ENCODE measurements around the gene CST6.
A peak's percentile ranks its signal among the peaks of the same experiment; 100 is the strongest.
"Not testable (repeated sequence)": the region's sequence is repeated elsewhere in the genome, so short reads cannot be mapped to it uniquely, and the experiment has no call there.

Gene CST6

GRCh38 chr11:65997286-65997685 lies 14.5 kb upstream of the CST6 start:
- Histone ChIP-seq H3K36me3 (ENCODE audit: insufficient read depth, low read length) (peaks cover 38% of the 10 kb centered on the region), H3K4me2 (ENCODE audit: low read length) (no peak overlapping the region), H3K9me3 (replicated peaks; ENCODE audit: low read length) (no peaks in the 10 kb centered on the region), H3K9ac (ENCODE audit: low read depth, low read length) (no peak overlapping the region), H3K27me3 (ENCODE audit: control insufficient read depth, insufficient read depth, low read length) (no peaks in the 10 kb centered on the region), H3K4me1 (ENCODE audit: control insufficient read depth, insufficient read depth, low read length) (peaks cover 6% of the 10 kb centered on the region), H3K4me3 (ENCODE audit: low read length) (no peak overlapping the region)

GRCh38 chr11:66001942-66002647 lies 9.7 kb upstream of the CST6 start, which contains the start of the genes BANF1 and EIF1AD:
TSS of gene BANF1 (plus strand) at chr11:66002503. CDS start at chr11:66003251, 748 bp downstream.
TSS of gene EIF1AD (minus strand) at chr11:66002157. CDS start at chr11:66000389, 1,768 bp downstream.
- Histone ChIP-seq H3K4me2 (ENCODE audit: low read length) (peak within 1 kb of the TSS; percentile 91), H3K4me1 (ENCODE audit: control insufficient read depth, insufficient read depth, low read length) (peaks cover 10% of the 10 kb centered on the region), H3K9me3 (replicated peaks; ENCODE audit: low read length) (no peaks in the 10 kb centered on the region), H3K4me3 (ENCODE audit: low read length) (peak within 1 kb of the TSS; percentile 85), H3K9ac (ENCODE audit: low read depth, low read length) (peak within 1 kb of the TSS; percentile 91), H3K27me3 (ENCODE audit: control insufficient read depth, insufficient read depth, low read length) (no peaks in the 10 kb centered on the region), H3K36me3 (ENCODE audit: insufficient read depth, low read length) (peaks cover 51% of the 10 kb centered on the region)

GRCh38 chr11:66002648-66003225 lies 9.1 kb upstream of the CST6 start:
- Histone ChIP-seq H3K4me3 (ENCODE audit: low read length) (peak overlapping the region; percentile 85), H3K9ac (ENCODE audit: low read depth, low read length) (peak overlapping the region; percentile 91), H3K4me2 (ENCODE audit: low read length) (peak overlapping the region; percentile 91), H3K36me3 (ENCODE audit: insufficient read depth, low read length) (peaks cover 45% of the 10 kb centered on the region), H3K9me3 (replicated peaks; ENCODE audit: low read length) (no peaks in the 10 kb centered on the region), H3K27me3 (ENCODE audit: control insufficient read depth, insufficient read depth, low read length) (no peaks in the 10 kb centered on the region), H3K4me1 (ENCODE audit: control insufficient read depth, insufficient read depth, low read length) (peaks cover 10% of the 10 kb centered on the region)

GRCh38 chr11:66003291-66003690 lies 8.5 kb upstream of the CST6 start:
- H3K9ac ChIP-seq (ENCODE audit: low read depth, low read length): peak overlapping the region; percentile 91
- peaks cover 39% of the 10 kb centered on the region for H3K36me3 ChIP-seq (ENCODE audit: insufficient read depth, low read length)
- peak overlapping the region; percentile 85 for H3K4me3 ChIP-seq (ENCODE audit: low read length)
- no peaks in the 10 kb centered on the region for H3K27me3 ChIP-seq (ENCODE audit: control insufficient read depth, insufficient read depth, low read length)
- H3K4me2 ChIP-seq (ENCODE audit: low read length): peak overlapping the region; percentile 91
- no peaks in the 10 kb centered on the region for H3K9me3 ChIP-seq (replicated peaks; ENCODE audit: low read length)
- H3K4me1 ChIP-seq (ENCODE audit: control insufficient read depth, insufficient read depth, low read length): peaks cover 12% of the 10 kb centered on the region

- Histone ChIP-seq H3K9me3 (replicated peaks; ENCODE audit: low read length) (no peaks in the 10 kb centered on the region), H3K4me2 (ENCODE audit: low read length) (no peak overlapping the region), H3K4me3 (ENCODE audit: low read length) (no peak overlapping the region), H3K27me3 (ENCODE audit: control insufficient read depth, insufficient read depth, low read length) (no peaks in the 10 kb centered on the region), H3K9ac (ENCODE audit: low read depth, low read length) (no peak overlapping the region), H3K36me3 (ENCODE audit: insufficient read depth, low read length) (peaks cover 30% of the 10 kb centered on the region), H3K4me1 (ENCODE audit: control insufficient read depth, insufficient read depth, low read length) (peaks cover 20% of the 10 kb centered on the region)
Observed at GRCh38 chr11:66004186-66004585, 7.6 kb upstream of the CST6 start.

- Histone ChIP-seq H3K4me3 (ENCODE audit: low read length) (no peak overlapping the region), H3K27me3 (ENCODE audit: control insufficient read depth, insufficient read depth, low read length) (no peaks in the 10 kb centered on the region), H3K4me2 (ENCODE audit: low read length) (no peak overlapping the region), H3K9ac (ENCODE audit: low read depth, low read length) (no peak overlapping the region), H3K4me1 (ENCODE audit: control insufficient read depth, insufficient read depth, low read length) (peaks cover 16% of the 10 kb centered on the region), H3K9me3 (replicated peaks; ENCODE audit: low read length) (no peaks in the 10 kb centered on the region), H3K36me3 (ENCODE audit: insufficient read depth, low read length) (peaks cover 18% of the 10 kb centered on the region)
Observed at GRCh38 chr11:66006134-66006890, 5.5 kb upstream of the CST6 start.

- Histone ChIP-seq H3K4me1 (ENCODE audit: control insufficient read depth, insufficient read depth, low read length) (peaks cover 21% of the 10 kb centered on the region), H3K4me3 (ENCODE audit: low read length) (no peak overlapping the region), H3K9ac (ENCODE audit: low read depth, low read length) (no peak overlapping the region), H3K27me3 (ENCODE audit: control insufficient read depth, insufficient read depth, low read length) (no peaks in the 10 kb centered on the region), H3K36me3 (ENCODE audit: insufficient read depth, low read length) (peaks cover 18% of the 10 kb centered on the region), H3K4me2 (ENCODE audit: low read length) (no peak overlapping the region), H3K9me3 (replicated peaks; ENCODE audit: low read length) (no peaks in the 10 kb centered on the region)
Observed at GRCh38 chr11:66006891-66007176, 5.0 kb upstream of the CST6 start.

GRCh38 chr11:66007201-66007634 lies 4.6 kb upstream of the CST6 start:
- Histone ChIP-seq H3K27me3 (ENCODE audit: control insufficient read depth, insufficient read depth, low read length) (no peaks in the 10 kb centered on the region), H3K4me2 (ENCODE audit: low read length) (no peak overlapping the region), H3K4me1 (ENCODE audit: control insufficient read depth, insufficient read depth, low read length) (peaks cover 25% of the 10 kb centered on the region), H3K9ac (ENCODE audit: low read depth, low read length) (no peak overlapping the region), H3K4me3 (ENCODE audit: low read length) (no peak overlapping the region), H3K9me3 (replicated peaks; ENCODE audit: low read length) (no peaks in the 10 kb centered on the region), H3K36me3 (ENCODE audit: insufficient read depth, low read length) (peaks cover 18% of the 10 kb centered on the region)

GRCh38 chr11:66008095-66008467 lies 3.7 kb upstream of the CST6 start:
- no peak overlapping the region for H3K4me2 ChIP-seq (ENCODE audit: low read length)
- H3K4me3 ChIP-seq (ENCODE audit: low read length): no peak overlapping the region
- H3K9me3 ChIP-seq (replicated peaks; ENCODE audit: low read length): no peaks in the 10 kb centered on the region
- no peaks in the 10 kb centered on the region for H3K27me3 ChIP-seq (ENCODE audit: control insufficient read depth, insufficient read depth, low read length)
- H3K4me1 ChIP-seq (ENCODE audit: control insufficient read depth, insufficient read depth, low read length): peaks cover 30% of the 10 kb centered on the region
- H3K9ac ChIP-seq (ENCODE audit: low read depth, low read length): no peak overlapping the region
- H3K36me3 ChIP-seq (ENCODE audit: insufficient read depth, low read length): peaks cover 18% of the 10 kb centered on the region

- no peak overlapping the region for H3K4me3 ChIP-seq (ENCODE audit: low read length)
- peak overlapping the region; percentile 3 for H3K9ac ChIP-seq (ENCODE audit: low read depth, low read length)
- peaks cover 18% of the 10 kb centered on the region for H3K36me3 ChIP-seq (ENCODE audit: insufficient read depth, low read length)
- no peaks in the 10 kb centered on the region for H3K27me3 ChIP-seq (ENCODE audit: control insufficient read depth, insufficient read depth, low read length)
- H3K4me2 ChIP-seq (ENCODE audit: low read length): no peak overlapping the region
- no peaks in the 10 kb centered on the region for H3K9me3 ChIP-seq (replicated peaks; ENCODE audit: low read length)
- H3K4me1 ChIP-seq (ENCODE audit: control insufficient read depth, insufficient read depth, low read length): peaks cover 30% of the 10 kb centered on the region
Observed at GRCh38 chr11:66008468-66009101, 3.2 kb upstream of the CST6 start.

- not testable (repeated sequence) for H3K27me3 ChIP-seq (ENCODE audit: control insufficient read depth, insufficient read depth, low read length); H3K9me3 ChIP-seq (replicated peaks; ENCODE audit: low read length); H3K4me3 ChIP-seq (ENCODE audit: low read length); H3K36me3 ChIP-seq (ENCODE audit: insufficient read depth, low read length); H3K9ac ChIP-seq (ENCODE audit: low read depth, low read length); H3K4me2 ChIP-seq (ENCODE audit: low read length)
- H3K4me1 ChIP-seq (ENCODE audit: control insufficient read depth, insufficient read depth, low read length): peaks cover 38% of the 10 kb centered on the region
Observed at GRCh38 chr11:66010036-66010435, 1.8 kb upstream of the CST6 start.
